ENCODE results near the gene SRF.

GRCh38 chr6:43144879-43145278 lies 26.2 kb upstream of the SRF start:
- TF ChIP-seq, protein P1, sequence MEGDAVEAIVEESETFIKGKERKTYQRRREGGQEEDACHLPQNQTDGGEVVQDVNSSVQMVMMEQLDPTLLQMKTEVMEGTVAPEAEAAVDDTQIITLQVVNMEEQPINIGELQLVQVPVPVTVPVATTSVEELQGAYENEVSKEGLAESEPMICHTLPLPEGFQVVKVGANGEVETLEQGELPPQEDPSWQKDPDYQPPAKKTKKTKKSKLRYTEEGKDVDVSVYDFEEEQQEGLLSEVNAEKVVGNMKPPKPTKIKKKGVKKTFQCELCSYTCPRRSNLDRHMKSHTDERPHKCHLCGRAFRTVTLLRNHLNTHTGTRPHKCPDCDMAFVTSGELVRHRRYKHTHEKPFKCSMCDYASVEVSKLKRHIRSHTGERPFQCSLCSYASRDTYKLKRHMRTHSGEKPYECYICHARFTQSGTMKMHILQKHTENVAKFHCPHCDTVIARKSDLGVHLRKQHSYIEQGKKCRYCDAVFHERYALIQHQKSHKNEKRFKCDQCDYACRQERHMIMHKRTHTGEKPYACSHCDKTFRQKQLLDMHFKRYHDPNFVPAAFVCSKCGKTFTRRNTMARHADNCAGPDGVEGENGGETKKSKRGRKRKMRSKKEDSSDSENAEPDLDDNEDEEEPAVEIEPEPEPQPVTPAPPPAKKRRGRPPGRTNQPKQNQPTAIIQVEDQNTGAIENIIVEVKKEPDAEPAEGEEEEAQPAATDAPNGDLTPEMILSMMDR (conservative IDR thresholded peaks at IDR 0.05; ENCODE audit: low read depth, low read length): no peak
- TF ChIP-seq EZH2 (IDR thresholded peaks at IDR 0.05; ENCODE audit: borderline replicate concordance, low read depth, low read length, poor library complexity, severe bottlenecking): no peak

Data from A673 (cell line).